Right lobe of liver (tissue), 4 donors: ENCODE measurements around the gene FAM3A.

Experiments used
- POLR2A ChIP-seq: fragments of 450-650 bp; IDR thresholded peaks from one replicate; pipeline ENCODE4 v1.6.1; 2017; ENCODE audit warnings: antibody characterized with exemption, mild to moderate bottlenecking
- TF ChIP-seq, protein P1 (sequence below), 4 donors: fragments of 200-600 bp in 3 of 4; fragments of 450-650 bp in 1 of 4; IDR thresholded peaks; one replicate each; pipeline versions ENCODE4 v1.5.1 to v1.8.0; 2016 to 2022; ENCODE audit warnings: antibody characterized with exemption in 4 of 4, mild to moderate bottlenecking in 2 of 4
- donor health status: DM: no; HTN: no; CAD: no.
- donor health status: DM: no; HTN: no; CAD: no.
- donor health status: DM: no; HTN: yes; CAD: no.

DNA sequence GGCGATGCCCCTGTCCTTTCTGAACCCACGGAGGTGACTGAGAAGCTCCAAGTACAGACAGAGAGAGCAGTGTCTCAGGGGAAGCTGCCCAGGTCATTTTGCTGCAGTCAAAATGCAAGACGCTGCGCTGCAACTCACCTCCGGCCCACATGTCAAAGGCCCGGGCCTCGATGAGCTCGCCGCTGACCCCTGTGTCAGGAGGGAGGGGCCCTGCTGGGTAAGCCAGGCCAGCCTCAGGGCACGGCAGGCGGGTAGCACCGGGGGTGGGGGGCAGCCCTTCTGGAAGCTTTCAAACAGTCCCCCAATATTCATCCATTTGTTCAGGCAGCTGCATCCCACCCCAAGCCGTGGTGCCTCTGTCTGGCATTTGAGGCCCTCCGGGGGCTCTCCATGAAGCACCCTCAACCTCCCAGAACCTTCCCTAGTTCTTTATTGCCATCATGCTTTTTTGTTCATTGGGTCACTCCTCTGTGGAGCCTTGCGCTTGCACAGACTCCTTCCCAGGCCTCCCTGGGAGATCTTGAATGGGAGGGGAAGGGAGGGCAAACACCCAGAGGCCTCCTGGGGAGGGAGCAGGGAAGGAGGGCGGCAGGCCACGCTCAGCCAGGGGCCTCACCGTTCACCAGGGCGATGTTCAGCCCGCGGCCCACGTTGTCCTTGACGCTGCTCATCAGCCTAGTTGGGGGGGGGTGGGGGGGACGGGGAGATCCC is 8.2 kb downstream of the FAM3A start:
- TF ChIP-seq, protein P1, sequence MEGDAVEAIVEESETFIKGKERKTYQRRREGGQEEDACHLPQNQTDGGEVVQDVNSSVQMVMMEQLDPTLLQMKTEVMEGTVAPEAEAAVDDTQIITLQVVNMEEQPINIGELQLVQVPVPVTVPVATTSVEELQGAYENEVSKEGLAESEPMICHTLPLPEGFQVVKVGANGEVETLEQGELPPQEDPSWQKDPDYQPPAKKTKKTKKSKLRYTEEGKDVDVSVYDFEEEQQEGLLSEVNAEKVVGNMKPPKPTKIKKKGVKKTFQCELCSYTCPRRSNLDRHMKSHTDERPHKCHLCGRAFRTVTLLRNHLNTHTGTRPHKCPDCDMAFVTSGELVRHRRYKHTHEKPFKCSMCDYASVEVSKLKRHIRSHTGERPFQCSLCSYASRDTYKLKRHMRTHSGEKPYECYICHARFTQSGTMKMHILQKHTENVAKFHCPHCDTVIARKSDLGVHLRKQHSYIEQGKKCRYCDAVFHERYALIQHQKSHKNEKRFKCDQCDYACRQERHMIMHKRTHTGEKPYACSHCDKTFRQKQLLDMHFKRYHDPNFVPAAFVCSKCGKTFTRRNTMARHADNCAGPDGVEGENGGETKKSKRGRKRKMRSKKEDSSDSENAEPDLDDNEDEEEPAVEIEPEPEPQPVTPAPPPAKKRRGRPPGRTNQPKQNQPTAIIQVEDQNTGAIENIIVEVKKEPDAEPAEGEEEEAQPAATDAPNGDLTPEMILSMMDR (IDR thresholded peaks at IDR 0.05), result no peak
- TF ChIP-seq POLR2A, result no peak
